ENCODE data around the gene GALM.
"Not testable (repeated sequence)": the region's sequence is repeated elsewhere in the genome, so short reads cannot be mapped to it uniquely, and the experiment has no call there.

The GALM gene

GRCh38 chr2:38682008-38682575 lies 16.2 kb downstream of the GALM start:
- no peak for DNase-seq

- DNase-seq, result not testable (repeated sequence)
These were observed 16.7 kb downstream of the GALM start for GRCh38 chr2:38682620-38683019.

- no peak for DNase-seq
These were observed 17.9 kb downstream of the GALM start for GRCh38 chr2:38683766-38684165.

DNA sequence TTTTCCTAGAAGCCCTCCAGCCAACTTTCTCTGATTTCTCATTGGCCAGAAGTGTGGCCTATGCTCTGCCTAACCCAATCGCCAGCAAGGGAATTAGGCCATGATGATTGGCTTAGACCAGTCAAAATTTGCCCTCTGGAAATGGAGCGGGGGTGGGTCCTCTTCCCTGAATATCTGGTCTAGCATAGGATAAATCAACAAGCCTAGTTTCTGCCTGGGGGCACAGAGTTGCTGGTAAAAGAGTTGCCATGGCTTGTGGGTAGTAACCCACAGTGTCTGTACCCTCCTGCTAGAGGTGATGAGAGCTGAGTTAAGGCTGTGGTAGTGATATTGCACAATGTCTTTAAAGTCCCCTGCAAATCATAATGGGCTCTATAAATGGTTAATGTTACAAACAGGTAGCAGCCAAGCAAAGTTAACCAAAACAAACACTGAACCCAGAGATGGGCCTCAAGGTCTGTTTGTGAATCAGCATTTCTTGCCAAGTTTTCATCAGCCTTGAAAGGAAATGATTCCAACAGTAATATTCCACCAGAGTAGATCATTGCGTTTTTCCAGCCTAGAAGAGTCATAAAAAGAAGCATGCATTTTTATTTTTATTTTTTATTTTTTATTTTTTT lies 19.3 kb downstream of the GALM start:
- no peak for DNase-seq

DNA sequence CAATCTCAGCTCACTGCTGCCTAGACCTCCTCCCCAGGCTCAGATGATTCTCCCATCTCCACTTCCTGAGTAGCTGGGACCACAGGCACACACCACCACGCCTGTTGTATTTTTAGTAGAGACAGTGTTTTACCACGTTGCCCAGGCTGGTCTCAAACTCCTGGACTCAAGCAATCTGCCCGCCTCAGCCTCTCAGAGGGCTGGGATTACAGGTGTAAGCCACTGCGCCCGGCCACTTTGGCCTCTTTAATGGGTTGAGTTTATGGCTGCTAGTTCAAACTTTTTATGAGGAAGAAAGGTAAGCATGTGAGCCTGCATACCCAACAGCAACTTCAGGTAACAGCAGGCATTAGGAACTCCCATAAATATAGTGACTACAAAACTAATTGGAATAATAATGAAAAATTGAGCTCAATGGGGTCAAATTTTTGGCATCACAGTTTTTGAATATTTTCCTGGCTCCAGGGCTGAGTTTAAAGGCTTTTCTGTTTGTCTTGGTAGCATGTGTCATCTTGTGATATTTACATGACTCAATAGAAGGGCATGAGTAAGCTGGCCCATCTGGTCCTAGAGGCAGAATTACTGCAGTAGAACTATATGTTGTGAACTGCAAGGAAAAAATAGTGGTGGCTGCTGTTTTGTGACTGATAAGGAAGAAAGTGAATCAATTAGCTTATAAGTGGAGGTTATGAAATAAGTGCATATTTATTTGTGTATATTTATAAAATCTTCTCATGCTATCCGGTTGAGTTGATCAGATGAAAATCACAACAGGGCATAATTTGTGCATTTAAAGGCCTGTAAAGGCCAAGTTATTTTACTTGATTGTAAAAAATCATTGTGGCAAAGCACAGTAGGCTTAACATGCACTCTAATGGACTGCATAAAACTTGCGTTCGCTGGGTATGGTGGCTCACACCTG lies 24.8 kb downstream of the GALM start:
- peak; percentile 95 for DNase-seq

GRCh38 chr2:38691994-38692393 lies 26.1 kb downstream of the GALM start:
- DNase-seq, result no peak

GRCh38 chr2:38692636-38693318 lies 26.9 kb downstream of the GALM start:
- no peak for DNase-seq

DNA sequence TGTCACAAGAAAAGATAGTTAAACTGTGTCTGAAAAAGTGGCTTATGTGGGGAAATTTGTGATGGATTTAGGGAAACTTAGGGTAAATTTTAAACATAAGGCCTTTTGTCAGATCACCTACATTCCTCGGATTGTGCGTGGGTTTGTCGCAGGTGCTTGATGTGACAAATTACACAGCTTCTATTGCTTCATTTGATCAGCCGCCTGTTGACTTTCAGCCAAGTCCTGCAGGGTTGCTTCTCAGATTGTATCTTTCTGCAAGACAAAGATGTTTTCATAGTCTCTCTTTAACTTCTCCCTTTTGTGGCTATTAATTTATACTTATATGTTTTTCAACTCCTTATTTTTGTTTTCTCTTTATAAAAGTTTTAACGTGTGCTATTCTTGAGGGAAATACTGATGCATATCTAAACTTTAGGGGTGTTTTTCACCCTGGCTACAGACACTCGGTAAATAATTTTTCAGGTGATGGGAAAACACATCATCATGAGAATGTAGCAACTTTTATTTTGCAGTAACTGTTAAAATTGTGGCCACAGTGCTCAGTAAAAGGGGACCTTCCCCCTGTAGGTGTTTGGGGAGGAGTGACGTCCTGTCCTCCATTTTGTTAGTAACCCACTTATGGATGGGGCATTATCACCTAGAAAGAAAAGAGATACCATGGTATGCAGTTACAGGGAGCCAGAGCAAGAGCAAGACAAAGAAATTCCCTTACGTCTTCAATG lies 31.4 kb downstream of the GALM start:
- DNase-seq, result no peak

DNA sequence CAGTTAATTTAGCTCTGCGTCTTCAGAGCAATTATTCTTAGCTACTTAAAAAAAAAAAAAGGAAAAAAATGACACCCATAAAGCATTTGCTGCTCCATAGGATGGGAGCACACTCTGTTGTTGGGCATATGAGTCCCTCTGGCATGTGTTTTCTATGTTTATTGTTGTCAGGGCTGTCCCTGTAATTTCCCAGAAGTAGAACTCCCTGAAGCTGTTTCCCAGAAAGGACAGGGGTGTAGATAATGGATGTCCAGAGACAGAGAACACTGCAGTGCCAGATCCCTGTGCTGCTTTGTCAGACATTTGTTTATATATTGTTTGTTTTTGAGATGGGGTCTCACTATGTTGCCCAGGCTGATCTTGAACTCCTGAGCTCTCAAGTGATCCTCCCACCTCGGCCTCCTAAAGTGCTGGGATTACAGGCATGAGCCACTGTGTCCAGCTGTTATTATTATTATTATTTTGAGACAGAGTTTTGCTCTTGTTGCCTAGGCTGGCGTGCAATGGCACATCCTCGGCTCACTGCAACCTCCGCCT lies 32.6 kb downstream of the GALM start:
- DNase-seq, result no peak

DNA sequence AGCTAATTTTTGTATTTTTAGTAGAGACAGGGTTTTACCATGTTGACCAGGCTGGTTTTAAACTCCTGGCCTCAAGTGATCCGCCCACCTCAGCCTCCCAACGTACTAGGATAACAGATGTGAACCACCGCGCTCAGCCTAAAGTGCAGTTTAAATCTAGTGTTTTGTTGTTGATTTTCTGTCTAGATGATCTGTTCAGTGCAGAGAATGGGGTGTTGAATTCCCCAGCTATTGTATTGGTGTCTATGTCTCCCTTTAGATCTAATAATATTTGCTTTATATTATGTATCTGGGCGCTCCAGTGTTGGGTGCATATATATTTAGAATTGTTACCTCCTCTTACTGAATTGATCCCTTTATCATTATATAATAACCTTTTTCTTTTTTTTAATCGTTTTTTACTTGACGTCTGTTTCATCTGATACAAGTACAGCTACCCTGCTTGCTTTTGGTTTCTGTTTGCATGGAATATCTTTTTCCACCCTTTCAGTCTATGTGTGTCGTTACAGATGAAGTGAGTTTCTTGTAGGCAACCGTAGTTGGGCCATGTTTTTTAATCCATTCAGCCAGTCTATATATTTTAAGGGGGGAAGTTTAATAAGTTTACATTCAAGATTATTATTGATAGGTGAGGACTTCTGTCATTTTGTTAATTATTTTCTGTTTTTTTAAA lies 34.3 kb downstream of the GALM start:
- DNase-seq, result no peak

- DNase-seq, result no peak
These were observed 35.1 kb downstream of the GALM start for GRCh38 chr2:38700881-38701458.

- DNase-seq, result no peak
These were observed 35.6 kb downstream of the GALM start for GRCh38 chr2:38701542-38701941.

- peak; percentile 97 for DNase-seq
These were observed 36.5 kb downstream of the GALM start for GRCh38 chr2:38702413-38702812.

GRCh38 chr2:38703336-38703735 lies 37.4 kb downstream of the GALM start:
- peak; percentile 74 for DNase-seq

GRCh38 chr2:38704664-38705063 lies 38.8 kb downstream of the GALM start:
- no peak for DNase-seq

- no peak for DNase-seq
These were observed 41.0 kb downstream of the GALM start for GRCh38 chr2:38706846-38707345.

- DNase-seq, result not testable (repeated sequence)
These were observed 42.6 kb downstream of the GALM start for GRCh38 chr2:38708491-38708890.

GRCh38 chr2:38708900-38709566 lies 43.1 kb downstream of the GALM start:
- no peak for DNase-seq

DNA sequence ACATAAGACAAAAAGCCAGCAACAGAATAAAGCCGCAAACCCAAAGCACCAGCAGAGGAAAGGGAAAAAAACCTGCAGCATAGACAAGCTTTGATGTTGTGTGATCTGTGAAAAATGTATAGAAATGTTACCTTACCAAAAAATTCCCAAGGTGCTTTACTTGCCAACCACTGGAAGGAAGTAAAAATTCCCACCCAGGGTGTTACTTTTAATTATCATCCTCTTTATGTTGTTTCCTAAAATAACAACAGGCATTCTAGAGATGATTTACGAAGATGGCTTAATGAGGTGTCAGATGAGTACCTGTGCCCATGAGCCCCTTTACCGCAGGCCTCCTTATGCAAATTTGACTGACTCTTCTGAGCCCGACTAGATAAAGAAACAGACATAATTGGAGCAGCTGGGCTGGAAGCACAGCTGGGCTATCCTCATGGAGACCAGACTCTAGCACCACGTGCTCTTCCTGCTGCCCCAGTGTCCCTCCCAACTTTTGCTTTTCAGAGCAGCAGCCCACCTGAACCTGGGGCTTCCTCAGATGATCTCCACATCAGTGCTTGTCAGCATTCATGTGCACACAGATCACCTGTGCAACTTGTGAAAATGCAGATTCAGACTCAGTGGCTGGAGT lies 43.8 kb downstream of the GALM start:
- DNase-seq, result no peak

- DNase-seq, result no peak
These were observed 45.6 kb downstream of the GALM start for GRCh38 chr2:38711558-38711957.

Measured in fibroblast of skin of back (primary cell).